ENCODE results near the gene UNG.

Gene UNG

DNA sequence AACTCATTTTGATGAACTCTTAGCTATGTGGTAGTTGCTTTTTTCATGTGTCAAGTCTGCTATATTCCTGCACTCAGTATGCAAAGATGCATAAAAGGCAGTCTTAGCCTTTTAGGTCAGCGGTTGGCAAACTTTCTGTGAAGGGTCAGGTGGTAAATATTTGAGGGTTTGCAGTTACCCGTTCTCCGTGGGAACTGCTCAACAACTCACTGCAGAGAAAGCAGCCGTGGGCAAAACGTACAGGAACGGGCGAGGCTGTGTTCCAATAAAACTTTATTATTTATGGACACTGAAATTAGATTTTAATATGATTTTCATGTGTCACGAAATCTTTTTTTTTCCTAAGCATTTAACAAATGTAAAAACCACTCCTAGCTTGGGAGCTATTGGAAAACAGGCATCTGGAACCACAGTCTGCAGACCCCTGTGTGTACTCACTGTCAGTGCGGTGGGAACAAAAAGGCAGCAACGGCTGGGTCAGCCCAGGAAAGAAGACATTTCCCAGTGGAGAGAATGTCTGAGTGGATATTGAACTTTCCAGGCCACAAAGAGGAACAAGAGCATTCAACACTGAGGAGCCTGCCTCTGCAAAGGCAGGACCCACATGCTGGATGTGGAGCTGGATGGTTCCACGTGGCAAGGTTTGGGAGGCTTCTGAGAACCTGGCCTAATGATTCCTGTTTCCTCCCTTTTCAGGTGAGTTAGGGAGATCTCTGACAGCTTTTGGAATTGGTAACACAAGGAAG, 15.5 kb downstream of the UNG start:
- Histone ChIP-seq H3K27me3 (replicated peaks) (no peaks in the 10 kb centered on the region), H3K27ac (no peak overlapping the region), H3K4me3 (ENCODE audit: low read depth, low read length) (no peak overlapping the region), H3K36me3 (replicated peaks) (peaks cover 2% of the 10 kb centered on the region)
- TF ChIP-seq, protein P1, sequence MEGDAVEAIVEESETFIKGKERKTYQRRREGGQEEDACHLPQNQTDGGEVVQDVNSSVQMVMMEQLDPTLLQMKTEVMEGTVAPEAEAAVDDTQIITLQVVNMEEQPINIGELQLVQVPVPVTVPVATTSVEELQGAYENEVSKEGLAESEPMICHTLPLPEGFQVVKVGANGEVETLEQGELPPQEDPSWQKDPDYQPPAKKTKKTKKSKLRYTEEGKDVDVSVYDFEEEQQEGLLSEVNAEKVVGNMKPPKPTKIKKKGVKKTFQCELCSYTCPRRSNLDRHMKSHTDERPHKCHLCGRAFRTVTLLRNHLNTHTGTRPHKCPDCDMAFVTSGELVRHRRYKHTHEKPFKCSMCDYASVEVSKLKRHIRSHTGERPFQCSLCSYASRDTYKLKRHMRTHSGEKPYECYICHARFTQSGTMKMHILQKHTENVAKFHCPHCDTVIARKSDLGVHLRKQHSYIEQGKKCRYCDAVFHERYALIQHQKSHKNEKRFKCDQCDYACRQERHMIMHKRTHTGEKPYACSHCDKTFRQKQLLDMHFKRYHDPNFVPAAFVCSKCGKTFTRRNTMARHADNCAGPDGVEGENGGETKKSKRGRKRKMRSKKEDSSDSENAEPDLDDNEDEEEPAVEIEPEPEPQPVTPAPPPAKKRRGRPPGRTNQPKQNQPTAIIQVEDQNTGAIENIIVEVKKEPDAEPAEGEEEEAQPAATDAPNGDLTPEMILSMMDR (IDR thresholded peaks at IDR 0.05; ENCODE audit: low read depth, low read length, missing control alignments): no peak
- in situ Hi-C loops (cut with HindIII; ENCODE audit: low pct_ligation_motif_present, low sequenced_read_pairs): no loop called here
- DNase-seq: no peak

DNA sequence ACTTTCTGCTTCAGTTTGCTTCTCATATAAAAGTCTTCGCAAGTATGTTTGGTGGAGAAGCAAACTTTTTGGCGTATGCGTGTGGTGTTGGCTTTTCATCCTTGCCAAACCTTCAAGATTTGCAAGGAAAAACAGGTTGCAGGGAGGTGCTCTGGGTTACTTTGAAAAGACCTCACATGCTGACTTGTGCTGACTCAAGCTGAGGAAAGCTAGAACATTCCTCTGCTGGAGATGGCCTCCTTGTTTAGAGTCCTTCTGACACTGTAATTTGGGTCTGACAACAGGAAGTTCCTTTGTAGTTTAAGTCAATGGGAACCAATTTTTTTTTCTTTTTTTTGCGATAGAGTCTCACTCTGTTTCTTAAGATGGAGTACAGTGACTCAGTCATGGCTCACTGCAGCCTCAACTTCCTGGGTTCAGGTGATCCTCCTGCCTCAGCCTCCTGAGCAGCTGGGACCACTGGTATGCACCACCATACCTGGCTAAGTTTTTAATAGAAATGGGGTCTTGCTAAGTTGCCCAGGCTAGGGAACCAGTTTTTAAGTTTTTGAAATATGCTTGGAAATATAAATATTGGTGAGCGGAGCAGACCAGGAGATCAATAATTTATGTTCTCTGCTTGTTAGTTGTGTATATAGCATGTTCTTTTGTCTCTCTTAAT, 16.4 kb downstream of the UNG start:
- no peaks in the 10 kb centered on the region for H3K36me3 ChIP-seq (replicated peaks)
- DNase-seq: no peak
- no peak overlapping the region for H3K27ac ChIP-seq
- no peaks in the 10 kb centered on the region for H3K27me3 ChIP-seq (replicated peaks)
- TF ChIP-seq, protein P1 (IDR thresholded peaks at IDR 0.05; ENCODE audit: low read depth, low read length, missing control alignments): no peak
- no peak overlapping the region for H3K4me3 ChIP-seq (ENCODE audit: low read depth, low read length)
- in situ Hi-C loops (cut with HindIII; ENCODE audit: low pct_ligation_motif_present, low sequenced_read_pairs): no loop called here

DNA sequence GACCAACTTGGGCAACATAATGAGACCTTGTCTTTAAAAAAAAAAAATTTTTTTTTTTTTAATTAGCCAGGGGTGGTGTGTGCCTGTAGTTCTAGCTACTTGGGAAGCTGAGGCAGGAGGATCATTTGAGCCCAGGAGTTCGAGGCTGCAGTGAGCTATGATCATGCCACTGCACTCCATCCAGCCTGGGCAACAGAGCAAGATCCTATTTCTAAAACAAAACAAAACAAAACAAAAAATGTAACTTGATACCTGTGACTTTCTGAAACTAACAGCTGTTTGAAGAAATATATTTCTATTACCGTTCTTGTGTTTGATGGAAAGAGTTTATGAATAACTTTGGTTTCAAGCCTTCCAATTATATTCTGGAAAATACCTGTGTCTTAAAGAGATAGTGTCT, 17.2 kb downstream of the UNG start:
- H3K27ac ChIP-seq: no peak overlapping the region

DNA sequence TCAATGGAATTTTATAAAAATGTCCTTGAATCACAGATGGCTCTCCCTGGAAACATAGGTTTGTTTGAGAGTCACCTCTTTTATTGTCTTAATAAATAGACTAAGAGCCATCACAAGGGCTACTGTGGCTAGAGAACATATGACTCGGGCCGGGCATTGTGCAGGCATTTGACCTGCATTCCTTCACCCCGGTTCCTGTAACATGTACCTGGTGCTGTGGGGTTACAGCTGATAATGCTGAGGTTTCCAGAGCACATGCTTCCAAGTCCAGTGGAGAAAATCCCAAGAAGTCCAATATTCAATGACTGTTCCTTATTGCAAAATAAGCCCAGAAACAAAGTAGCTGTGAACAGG, 18.0 kb downstream of the UNG start:
- no peak for DNase-seq
- in situ Hi-C loops (cut with HindIII; ENCODE audit: low pct_ligation_motif_present, low sequenced_read_pairs): no loop called here
- TF ChIP-seq, protein P1 (IDR thresholded peaks at IDR 0.05; ENCODE audit: low read depth, low read length, missing control alignments): no peak

More for the DNA sequence above, 17.2 kb downstream of the UNG start:
- no peaks in the 10 kb centered on the region for H3K27me3 ChIP-seq (replicated peaks)
- H3K4me3 ChIP-seq (ENCODE audit: low read depth, low read length): no peak overlapping the region
- H3K36me3 ChIP-seq (replicated peaks): no peaks in the 10 kb centered on the region
- DNase-seq: no peak
- TF ChIP-seq, protein P1 (IDR thresholded peaks at IDR 0.05; ENCODE audit: low read depth, low read length, missing control alignments): no peak
- in situ Hi-C loops (cut with HindIII; ENCODE audit: low pct_ligation_motif_present, low sequenced_read_pairs): no loop called here

DNA sequence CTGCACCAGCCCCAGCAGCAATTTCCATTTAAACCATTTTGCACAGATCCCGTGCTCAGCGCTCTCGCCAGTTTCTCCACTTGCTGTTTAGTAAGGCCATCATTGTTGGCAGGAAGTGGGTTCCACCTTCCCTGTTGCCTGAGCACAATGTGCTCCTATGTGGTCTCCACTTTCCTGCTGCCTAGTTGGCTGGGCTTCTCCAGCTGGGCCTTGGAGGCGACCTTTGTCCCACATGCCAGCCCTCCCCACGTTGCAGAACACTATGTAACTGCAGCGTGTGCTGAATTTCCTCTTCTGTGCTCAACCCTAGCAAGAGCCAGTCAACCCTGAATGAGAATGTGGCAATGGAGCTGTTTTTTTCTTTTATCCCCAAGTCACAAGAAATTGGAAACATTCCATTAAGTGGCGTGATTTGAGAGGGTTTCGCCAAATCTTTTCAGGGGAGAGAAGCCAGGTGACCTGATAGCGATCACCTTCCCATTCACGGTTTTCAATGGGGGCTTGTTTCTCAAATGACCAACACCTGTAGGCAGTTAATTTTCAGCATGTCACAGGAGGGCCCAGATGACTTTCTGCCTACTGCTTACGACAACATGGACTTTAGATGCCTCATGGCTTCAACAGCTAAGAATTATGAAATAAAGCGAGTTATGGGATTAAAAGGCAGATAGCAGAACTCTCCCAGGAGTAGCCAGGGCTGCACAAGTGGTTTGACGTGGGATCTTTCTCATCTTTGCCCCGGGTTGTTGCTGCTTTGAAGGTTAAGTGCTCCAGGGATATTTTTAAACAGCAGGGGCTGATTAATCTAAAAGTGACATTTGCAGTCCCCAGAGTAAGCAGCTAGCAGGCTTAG, 18.6 kb downstream of the UNG start, which contains the start of gene ACACB:
Gene ACACB, plus strand, starts transcription at position 830 of the 853 bp plus-strand sequence. CDS start 22,819 bp downstream, outside the sequence.
- Histone ChIP-seq H3K27ac (no peak within 1 kb of the TSS), H3K27me3 (replicated peaks) (no peaks in the 10 kb centered on the region), H3K4me3 (ENCODE audit: low read depth, low read length) (no peak within 1 kb of the TSS), H3K36me3 (replicated peaks) (no peaks in the 10 kb centered on the region)
- in situ Hi-C loops (cut with HindIII; ENCODE audit: low pct_ligation_motif_present, low sequenced_read_pairs): no loop called here
- TF ChIP-seq, protein P1 (IDR thresholded peaks at IDR 0.05; ENCODE audit: low read depth, low read length, missing control alignments): no peak
- DNase-seq: no peak

More for the DNA sequence above, 18.0 kb downstream of the UNG start:
- H3K36me3 ChIP-seq (replicated peaks): no peaks in the 10 kb centered on the region
- no peaks in the 10 kb centered on the region for H3K27me3 ChIP-seq (replicated peaks)
- H3K4me3 ChIP-seq (ENCODE audit: low read depth, low read length): no peak overlapping the region
- H3K27ac ChIP-seq: no peak overlapping the region

Data from brain microvascular endothelial cell (primary cell).